GM21576 (cell line): Measurements from ENCODE around the gene SURF6.
A peak's percentile ranks its signal among the peaks of the same experiment; 100 is the strongest.

Source experiments
- ATAC-seq: cut with Tn5 transposase; IDR thresholded peaks from one replicate; pipeline ENCODE4 v1.9.1; 2021; ENCODE audit warnings: mild to moderate bottlenecking, moderate library complexity; ENCODE audit not compliant: unreplicated experiment

SURF6 gene

DNA sequence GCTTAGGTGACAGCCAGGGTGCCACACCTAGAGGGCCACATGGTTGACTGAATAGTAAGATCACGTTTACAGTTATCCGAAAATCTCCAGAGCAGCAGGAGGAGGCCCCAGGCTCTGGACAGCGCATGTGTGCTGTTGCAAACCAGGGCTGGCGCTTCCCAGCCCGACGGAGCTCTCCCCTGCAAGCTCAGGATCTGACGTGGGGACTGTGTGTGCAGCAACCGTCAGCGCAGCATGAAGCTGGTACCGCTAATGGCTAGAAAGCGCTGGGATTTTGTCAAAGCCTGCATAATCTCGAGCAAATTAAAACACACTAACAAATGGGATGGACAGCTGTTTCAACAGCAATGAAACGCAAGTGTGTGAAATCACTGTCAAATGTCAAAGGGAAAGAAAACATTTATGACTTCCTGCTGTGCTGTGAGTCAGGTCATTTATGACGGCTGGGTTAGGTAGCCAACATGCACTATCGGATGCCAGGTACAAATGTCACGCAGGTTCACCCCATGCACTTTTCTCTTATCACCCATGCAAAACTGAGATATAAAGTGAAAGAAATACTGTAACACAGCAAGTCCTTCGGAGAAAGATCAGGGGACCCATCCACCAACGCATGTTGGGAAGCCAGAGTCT, 32.4 kb upstream of the SURF6 start:
- no peak for ATAC-seq

DNA sequence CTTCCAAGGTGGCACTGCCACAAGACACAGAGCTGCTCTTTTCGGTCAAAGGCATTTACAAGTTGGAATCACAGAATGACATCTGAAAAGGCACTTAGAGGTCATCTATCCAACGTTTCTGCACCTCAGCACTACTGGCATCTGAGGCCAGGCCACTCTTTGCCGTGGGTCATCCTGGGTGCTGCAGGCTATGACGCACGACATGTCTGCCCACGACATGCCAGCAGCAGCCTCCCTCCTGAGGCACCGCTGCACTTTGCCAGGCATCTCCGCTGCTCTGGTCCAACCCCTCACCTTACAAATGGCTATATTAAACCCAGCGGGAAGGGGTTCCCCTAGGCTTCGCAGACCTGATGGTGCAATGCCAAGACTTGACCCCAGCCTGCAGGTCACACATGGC, 31.8 kb upstream of the SURF6 start:
- no peak for ATAC-seq

DNA sequence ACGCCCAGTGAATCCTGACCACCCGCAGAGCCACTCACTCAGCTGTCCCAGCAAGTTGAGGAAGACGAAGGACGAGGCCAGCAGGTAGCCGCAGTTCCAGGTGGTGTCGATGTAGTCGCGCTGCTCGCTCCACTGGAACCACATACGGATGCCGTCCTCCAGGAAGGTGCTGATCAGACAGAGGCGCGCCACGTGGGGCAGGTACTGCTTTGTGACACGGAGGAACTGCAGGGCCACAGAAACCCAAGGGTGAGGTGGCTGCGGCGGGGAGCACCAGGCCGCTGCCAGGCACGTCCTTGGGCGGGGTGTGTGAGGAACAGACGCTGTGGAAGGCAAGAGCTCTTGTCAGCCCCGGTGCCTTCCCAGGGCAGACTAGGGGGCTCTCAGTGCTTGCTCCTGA, 31.2 kb upstream of the SURF6 start:
- ATAC-seq = no peak

DNA sequence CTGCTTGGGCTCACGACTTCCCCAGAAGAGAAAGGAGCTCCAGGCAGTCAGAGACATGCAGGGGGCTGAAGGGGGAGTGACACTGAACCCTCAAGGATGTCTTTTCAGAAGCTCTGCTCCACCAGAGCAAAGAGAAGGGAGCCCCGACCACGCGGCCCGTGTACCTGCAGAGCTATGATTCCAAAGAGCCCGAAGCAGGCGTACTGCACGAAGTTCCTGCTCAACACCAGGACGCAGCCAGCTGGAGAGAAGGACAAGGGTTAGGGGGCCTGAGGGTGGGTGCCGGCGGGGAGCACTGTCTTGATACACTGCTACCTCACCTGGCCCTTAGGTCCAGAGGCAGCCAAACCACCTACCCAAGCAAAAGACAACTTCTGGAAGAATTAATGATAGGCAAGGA, 30.4 kb upstream of the SURF6 start:
- no peak for ATAC-seq

DNA sequence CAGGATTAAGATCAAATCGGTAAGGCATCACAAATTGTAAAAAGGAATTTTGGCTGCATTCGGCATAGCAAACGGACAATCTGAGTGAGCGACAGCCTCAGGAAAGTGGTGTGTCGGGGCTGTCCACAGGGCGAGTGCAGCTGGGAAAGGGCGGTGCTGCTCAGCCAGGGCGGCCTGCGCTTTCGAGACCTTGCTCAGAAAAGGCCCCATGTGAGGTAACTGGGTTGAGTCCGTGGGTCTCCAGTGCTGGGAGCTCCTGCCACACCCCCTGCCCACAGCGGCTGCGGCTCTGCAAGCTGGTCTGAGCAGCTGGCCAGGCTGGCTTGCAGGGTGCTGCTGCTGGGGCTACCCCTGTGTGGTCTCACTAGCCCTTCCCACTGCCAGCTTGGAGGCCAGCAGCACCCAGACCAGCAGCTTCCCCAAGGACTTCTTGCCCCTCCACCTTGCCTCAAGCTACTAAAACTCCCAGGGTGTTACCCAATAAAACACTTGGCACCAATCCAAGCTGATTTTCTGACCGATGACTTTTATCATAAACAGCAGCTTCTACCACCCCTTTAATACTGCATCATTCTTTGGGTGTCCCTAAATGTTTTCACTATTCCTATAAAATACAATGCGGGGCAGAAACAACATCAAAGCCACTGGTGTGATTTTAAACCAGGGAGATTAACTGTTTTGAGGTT, 26.5 kb upstream of the SURF6 start:
- no peak for ATAC-seq

DNA sequence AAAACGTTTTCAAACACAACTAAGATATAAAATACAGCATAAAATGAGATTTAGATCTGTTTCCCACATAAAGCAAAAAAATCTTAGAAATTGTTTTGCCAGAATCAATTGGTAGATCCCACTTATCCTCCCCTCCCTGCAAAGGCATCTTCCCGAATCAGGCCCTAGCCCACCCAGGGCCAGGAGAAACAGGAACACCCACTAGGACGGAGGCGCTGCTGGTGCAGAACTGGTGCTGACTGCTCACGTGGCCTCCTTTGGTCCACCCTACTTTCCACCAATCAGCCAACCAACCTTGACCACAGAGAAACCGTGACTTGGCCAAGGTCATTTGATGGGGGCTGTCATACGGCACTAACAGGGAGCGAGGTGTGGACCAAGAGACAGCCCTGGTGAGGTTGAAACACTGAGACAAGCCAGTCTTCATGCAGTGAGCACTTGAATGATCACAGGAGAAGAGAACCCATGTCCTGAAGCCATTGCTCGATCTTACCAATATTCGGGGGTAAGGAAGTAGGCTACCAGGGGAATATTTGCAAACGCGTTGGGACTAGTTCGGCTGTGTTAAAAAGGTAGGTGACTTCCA, 25.6 kb upstream of the SURF6 start:
- ATAC-seq = no peak

DNA sequence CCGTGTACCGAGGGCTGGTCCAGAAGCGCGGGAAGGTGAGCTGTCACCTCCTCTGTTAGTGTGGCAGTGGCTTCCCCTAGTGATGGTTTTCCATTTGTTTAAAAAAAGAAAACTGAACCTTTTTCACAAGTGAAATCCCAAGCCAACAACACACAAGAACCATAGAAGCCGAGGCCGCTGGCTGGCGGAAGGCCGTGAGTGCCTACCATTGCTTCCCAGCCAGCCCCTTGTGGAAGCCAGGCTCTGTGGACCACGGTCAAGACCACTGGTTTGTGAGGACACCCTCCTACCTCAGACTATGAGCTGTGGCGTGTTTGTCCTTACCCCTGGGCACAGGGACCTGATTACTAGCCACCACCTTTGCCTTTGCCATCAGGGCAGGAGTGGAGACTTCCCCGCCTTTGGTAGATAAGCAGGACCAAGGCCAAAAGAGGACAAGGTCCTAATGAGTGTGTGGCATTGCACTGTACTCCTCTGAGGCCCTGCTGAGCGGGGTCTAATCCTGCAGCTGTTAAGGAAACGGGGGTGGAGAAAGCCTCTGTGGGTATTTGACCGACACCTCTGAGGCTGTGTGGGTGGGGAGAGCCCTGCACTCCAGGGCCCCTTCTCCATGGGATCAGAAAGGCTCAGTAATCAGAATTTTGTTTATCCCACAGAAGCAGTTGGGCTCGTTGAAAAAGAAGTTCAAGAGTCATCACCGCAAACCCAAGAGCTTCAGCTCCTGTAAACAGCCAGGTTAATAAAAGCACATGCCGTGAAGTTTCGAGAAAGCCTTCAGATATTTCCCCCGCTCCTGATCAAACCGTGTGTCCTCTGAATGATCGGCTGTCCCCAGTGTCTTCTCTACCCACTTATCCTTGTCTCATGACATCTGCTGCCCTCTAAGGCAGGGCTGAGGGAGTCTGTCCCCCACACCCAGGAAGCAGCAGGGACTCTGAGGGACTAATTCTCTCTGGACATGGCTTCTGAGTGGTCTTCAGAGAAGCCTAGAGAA, 24.7 kb upstream of the SURF6 start:
- ATAC-seq = no peak

DNA sequence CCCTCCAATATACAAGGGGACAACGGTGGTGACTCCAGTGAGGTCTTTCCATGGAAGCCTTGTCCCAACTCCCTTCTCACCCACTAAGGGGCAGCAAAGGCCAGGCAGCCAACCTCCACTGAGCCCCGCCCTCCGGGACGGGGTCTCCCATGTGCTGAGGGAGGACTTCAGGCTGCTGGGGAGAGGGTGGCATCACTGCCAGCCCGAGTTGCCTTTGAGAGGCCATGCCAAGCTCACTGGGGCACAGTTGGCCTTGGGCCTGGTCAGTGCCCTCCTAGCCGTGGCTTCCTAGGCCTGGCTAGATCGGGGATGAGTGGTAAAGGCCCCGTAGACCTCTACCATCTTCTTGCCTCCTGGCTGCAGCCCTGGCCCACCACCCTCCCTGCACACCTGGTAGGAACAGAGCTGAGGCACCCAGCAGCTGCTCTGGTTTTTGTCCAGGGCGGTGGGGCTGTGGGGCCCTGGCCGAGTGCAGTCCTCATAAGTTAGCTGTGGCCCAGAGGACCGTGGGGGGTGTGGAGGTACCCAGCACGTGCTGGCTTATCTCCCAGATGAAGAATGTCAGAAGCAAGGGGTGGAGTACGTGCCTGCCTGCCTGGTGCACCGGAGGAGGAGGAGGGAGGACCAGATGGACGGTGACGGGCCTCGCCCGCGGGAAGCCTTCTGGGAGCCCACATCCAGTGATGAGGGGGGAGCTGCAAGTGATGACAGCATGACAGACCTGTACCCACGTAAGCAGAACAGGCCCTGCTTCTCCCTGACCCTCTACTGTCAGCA, 23.6 kb upstream of the SURF6 start:
- no peak for ATAC-seq

DNA sequence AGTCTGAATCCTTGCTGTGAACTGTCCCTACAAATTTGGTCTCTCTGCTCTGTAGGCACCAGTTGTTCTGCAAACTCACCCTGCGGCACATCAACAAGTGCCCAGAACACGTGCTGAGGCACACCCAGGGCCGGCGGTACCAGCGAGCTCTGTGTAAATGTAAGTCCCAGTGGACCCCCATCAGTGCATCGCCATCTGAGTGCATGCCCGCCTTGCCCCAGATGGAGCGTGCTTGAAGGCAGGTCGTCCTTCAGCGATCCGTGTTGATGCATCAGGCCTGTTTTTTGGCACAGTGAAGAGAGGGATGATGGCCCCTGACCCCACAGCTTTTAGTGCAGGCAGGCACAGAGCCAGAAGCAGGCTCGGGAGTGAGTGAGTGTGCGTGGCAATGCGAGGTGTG, 21.7 kb upstream of the SURF6 start:
- ATAC-seq = no peak

DNA sequence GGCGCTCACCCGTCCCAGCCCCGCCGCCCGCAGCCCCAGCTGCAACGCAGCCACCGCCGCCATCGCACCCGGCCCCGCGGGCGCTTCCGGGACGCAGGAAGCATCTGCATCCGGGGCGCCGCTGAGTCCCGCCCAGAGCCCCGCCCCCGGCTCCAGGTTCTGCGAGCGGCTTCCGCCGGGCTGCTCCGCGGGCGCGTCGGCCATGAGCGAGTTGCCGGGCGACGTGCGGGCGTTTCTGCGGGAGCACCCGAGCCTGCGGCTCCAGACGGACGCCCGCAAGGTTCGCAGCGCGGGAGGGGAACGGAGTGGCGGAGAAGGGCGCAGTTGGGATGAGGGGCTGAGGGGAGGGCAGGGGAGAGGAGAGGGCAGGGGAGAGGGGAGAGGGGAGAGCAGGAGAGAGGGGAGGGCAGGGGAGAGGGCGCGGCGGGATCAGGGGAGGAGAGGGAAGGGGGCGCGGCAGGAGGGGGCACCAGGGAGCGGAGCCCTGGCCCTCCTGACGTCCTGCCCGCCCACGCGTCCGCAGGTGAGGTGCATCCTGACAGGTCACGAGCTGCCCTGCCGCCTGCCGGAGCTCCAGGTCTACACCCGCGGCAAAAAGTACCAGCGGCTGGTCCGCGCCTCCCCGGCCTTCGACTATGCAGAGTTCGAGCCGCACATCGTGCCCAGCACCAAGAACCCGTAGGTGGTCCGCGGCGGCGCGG, 20.6 kb upstream of the SURF6 start, which contains the start of the genes SURF1 and SURF2:
Gene SURF1, minus strand, starts transcription at position 97 of the 701 bp plus-strand sequence. Its CDS starts 34 bp downstream, at position 63.
Gene SURF2, plus strand, starts transcription at position 160 of the 701 bp plus-strand sequence. Its CDS starts 43 bp downstream, at position 203.
- ATAC-seq = peak; percentile 59

DNA sequence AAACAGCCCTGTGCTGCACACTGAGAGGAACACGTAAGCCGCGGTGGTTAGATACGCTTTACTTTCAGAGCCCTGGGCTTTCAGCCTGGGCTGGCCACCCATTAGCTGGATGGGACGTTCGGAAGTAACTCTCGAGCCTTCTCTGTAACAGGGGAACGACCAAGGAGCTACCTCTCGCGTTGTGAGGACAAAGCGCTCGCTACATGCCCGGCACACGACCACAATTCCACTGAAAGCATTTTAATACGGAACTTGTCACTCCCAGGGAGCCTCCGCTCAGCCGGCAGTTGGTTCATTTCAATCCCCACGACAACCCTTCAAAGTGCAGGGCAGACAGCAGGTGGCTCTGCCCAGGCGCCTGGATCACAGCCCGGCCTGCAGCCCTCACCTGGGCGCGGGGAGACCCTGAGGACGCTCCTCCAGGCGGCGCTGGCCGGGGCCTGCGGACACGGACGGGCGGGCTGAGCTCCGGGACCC, 19.9 kb upstream of the SURF6 start:
- peak; percentile 32 for ATAC-seq

DNA sequence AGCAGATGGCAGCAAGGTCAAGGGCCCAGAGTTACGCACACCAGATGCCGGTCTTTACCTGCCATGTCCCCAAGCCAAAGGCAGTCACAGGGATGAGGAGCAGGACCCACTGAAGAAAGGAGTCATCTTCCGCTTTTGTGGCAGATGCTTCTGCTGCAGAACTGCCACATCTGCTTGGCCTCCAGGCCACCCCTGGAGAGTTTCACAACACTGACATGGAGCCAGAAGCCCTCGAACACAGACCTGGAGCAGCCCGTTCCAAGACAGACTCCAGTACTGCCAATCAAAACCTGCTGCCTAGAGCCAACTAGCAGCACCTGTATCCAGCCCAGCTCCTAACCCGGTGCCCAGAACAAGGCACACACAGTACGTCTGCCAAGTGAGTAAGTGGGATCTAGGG, 18.8 kb upstream of the SURF6 start:
- ATAC-seq = no peak

DNA sequence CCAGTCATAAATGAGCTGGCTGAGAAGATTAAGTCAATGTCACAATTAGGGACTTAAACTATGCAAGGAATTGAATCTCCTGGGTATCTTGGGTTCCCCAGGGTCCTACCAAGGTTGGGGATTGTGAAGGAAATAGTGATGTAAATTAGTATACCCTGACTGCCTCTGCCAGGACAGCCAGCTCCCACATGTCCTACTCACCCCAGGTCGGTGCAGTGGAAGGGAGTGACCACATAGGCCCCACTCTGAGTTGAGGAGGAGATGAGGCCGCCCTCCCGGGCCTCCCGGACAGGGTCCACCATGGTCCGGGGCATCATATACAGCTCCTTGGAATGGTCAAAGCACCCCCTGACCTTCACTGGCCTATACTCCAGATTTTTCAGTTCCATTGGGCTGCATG, 17.6 kb upstream of the SURF6 start:
- no peak for ATAC-seq

DNA sequence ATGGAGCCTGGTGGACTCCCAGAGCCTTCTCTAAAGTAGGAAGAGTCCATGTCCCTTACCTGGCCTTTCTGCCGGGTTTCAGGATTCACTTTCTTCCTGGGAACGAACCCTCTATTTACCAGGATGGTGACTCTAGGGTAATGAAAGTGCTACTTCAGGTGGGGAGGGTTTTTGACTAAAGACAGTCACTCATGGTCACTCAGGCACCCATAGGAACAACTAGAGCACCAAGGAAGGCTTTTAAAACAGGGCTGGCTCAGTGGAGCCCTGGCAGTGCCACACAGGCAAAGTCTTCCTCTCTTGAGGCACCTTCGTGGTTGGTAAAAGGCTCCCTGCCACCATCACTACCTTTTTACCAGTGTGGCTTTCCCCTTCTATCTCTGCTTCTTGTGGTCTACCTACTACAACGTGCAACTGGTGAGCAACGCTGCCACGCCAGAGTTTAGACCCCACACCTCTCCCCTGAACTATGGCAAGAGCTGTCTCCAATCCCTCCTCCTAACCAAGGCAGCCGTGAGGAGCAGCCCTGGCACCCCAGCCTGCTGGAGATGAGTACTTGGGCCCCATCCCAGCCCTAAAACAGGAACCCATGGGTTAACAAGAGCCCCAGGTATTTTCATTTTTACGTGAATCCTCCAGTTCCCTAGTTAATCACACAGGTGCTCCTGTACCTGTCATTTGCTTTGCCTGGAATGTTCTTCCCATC, 16.8 kb upstream of the SURF6 start:
- no peak for ATAC-seq

DNA sequence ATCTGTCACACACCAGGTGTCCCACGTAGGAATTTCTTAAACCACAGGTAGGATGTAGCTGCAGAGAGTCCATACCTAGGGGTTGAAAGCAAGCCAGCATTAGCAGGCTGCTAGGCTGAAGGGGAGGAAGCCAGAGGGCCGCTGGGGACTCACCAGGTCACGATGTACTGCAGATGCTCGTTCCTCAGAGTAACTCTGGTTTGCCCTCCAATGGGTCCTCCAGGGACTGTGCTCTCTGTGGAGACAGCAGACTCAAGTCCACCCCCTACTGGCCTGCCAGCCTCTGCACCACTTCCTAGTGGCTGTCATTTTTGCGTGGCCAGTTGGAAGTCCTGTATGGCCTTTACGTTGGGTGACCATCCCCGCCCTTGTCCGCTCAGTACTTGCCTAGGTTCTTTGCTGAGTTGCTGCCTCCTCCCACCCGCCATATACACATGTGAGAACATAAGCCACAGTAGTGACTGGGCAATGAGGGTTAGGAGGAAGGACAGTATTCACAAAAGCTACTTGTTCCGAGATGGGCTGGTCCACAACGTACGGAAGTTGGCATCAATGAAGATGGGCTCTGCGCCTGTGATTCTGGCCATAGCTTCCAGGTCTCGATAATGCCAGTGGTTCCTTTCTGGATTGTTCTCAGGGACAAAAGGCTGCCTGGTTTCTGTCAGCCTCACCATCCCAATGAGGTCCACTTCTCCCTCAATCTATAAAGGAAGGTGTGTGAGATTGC, 16.1 kb upstream of the SURF6 start:
- ATAC-seq = no peak

DNA sequence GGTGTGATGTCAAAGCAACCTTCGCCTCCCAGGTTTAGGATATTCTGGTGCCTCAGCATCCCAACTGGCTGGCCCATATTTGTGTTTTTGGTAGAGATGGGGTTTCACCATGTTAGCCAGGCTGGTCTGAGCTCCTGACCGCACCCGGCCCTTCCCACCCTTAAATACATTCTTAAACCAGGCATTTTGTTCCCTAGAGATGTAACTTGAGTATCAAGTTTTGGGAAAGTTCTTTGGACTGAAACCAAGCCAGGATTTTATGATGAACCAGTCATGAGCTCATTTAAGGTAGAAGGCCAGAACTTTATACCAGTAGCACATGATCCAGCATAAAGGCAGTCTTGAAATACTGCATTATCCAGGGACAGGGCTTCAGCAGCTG, 15.5 kb upstream of the SURF6 start:
- no peak for ATAC-seq

DNA sequence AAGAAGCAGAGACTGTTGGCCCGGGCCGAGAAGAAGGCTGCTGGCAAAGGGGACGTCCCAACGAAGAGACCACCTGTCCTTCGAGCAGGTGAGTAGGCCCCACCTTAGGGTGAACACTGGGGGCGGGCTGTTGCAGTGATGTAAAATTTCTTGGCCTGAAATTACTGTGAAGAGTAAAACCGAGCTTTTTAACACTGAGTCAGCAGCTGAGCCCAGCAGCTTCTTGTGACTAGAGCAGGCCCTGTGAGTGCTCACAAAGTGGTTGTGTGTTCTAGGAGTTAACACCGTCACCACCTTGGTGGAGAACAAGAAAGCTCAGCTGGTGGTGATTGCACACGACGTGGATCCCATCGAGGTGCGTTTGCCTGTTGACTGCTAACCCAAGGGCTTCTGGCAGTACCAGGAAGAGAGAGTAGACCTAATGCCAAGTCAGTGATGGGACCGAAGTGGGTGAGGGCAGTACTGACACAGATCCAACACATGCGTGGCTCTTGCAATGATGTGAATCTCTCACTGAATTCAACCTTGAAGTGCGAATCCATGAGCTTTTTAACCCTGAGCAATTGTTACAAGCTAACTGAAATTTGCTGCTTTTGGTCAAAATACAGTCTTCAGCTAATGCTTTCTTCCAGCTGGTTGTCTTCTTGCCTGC, 14.1 kb upstream of the SURF6 start:
- ATAC-seq = no peak
